Tibial nerve (tissue), 4 donors: ENCODE data around the gene UPB1. TPM values are rescaled to one million over a fixed set of nuclear protein-coding genes. Genes with fewer than 3 reads are reported as not detected.

ENCODE experiments used
- DNase-seq, 2 donors: peaks; one replicate each; pipeline ENCODE4 v3.0.0-alpha.2; 2019; ENCODE audit warnings: low spot score in 2 of 2
- H3K27ac ChIP-seq, 4 donors: fragments of 200-600 bp; sonication (generic) in 3 of 4; one replicate each; pipeline ENCODE4 v1.5.1; 2017 to 2019; ENCODE audit warnings: mild to moderate bottlenecking in 1 of 4
- H3K27me3 ChIP-seq, 2 donors: fragments of 200-600 bp; sonication (generic) in 1 of 2; one replicate each; pipeline versions ENCODE4 v1.5.1 to v1.6.0; 2017 to 2019
- H3K36me3 ChIP-seq, 3 donors: fragments of 200-600 bp; sonication (generic); one replicate each; pipeline ENCODE4 v1.5.1; 2018 to 2019
- H3K4me1 ChIP-seq, 4 donors: fragments of 200-600 bp; sonication (generic) in 3 of 4; one replicate each; pipeline ENCODE4 v1.5.1; 2017 to 2019
- H3K4me3 ChIP-seq, 4 donors: fragments of 200-600 bp; sonication (generic) in 3 of 4; one replicate each; pipeline ENCODE4 v1.5.1; 2017 to 2019; ENCODE audit warnings: mild to moderate bottlenecking in 1 of 4, moderate library complexity in 1 of 4
- H3K9me3 ChIP-seq, 4 donors: fragments of 200-600 bp; sonication (generic) in 3 of 4; one replicate each; pipeline ENCODE4 v1.5.1; 2017 to 2019
- EP300 ChIP-seq, 2 donors: sonication (generic); formaldehyde crosslinking; IDR thresholded peaks; one replicate each; pipeline ENCODE4 v1.6.1; 2017; ENCODE audit warnings: antibody characterized with exemption in 2 of 2, mild to moderate bottlenecking in 1 of 2
- POLR2A ChIP-seq, 2 donors: fragments of 450-650 bp; IDR thresholded peaks; one replicate each; pipeline ENCODE4 v1.6.1; 2017; ENCODE audit warnings: antibody characterized with exemption in 2 of 2, mild to moderate bottlenecking in 2 of 2, moderate library complexity in 2 of 2
- WGBS, 2 donors: methylation state at CpG; one replicate each; pipeline ENCODE4 v1.1.5; 2018; 5-methylcytosine and 5-hydroxymethylcytosine counted together
- total RNA-seq, 4 donors: library from RNA; depleted of rRNA; stranded (reverse); fragments of >200 nt; gene quantifications; one replicate each; pipeline ENCODE4 v1.1.0, GENCODE V29; 2016
- TF ChIP-seq, protein P1 (sequence below), 5 experiments: fragments of 200-600 bp in 3 of 5; fragments of 450-650 bp in 2 of 5; sonication (generic) in 3 of 5; IDR thresholded peaks; one replicate each; pipeline ENCODE4 v1.5.1; 2016 to 2019; ENCODE audit warnings: antibody characterized with exemption in 5 of 5, mild to moderate bottlenecking in 3 of 5, moderate library complexity in 2 of 5

UPB1 gene
- under 1 TPM in 3 of 4 donors, not detected in 1; 0.44 to 0.98 (median 0.63) TPM for total RNA-seq

DNA sequence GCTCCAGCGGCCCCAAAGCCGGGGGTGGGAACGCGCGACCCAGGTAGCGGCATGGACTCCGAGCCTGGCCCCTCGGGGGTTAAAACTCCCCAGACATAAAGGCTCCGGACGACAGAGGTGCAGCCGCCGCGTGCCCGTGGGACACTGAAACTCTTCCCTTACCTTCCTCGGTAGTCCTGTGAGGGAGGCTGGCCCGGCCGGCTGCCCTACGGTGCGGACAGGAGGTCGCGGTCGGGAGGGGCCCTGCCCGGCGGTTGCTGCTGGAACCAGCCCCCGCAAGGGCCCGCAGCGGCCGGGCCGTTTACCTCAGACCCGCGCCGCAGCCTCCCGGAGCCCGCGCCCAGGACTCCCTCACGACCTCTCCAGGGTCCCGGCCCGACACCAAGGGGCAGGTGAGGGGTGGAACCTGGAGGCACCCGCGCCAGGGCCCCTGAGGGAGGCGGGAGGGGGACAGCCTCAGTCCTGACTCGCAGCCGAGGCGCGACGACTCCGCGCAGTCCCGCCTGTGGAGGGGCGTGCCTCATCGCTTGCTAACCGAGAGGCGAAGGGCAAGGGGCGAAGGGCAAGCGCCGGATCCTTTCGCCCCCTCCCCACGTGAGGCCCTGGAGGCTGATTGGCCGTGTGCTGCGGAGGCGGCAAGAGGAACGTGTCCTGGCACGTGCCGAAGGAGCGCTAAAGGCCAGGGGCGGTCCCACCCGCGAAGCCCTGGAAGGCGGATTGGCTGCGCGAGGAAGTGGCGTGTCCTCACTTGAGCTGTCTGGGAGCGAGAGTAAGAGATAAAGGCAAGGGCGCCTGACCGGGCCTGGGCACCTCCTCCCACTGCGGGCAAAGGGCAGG lies at the start of gene UPB1:
TSS of gene UPB1 (plus strand) at position 805 of the 837 bp plus-strand sequence. CDS start 72 bp downstream, outside the sequence.
- DNase-seq, result no peak
- Histone ChIP-seq H3K9me3 (no peaks in the 10 kb centered on the region), H3K4me3 (peak within 1 kb of the TSS in 1 of 4 donors; percentile 26), H3K27ac (no peak within 1 kb of the TSS), H3K4me1 (peaks cover 0 to 12% (median 0%) of the 10 kb centered on the region in 4 donors), H3K36me3 (no peaks in the 10 kb centered on the region), H3K27me3 (peaks cover 0 to 29% of the 10 kb centered on the region in 2 donors)
- no peak for TF ChIP-seq EP300 (IDR thresholded peaks at IDR 0.05)
- TF ChIP-seq, protein P1, sequence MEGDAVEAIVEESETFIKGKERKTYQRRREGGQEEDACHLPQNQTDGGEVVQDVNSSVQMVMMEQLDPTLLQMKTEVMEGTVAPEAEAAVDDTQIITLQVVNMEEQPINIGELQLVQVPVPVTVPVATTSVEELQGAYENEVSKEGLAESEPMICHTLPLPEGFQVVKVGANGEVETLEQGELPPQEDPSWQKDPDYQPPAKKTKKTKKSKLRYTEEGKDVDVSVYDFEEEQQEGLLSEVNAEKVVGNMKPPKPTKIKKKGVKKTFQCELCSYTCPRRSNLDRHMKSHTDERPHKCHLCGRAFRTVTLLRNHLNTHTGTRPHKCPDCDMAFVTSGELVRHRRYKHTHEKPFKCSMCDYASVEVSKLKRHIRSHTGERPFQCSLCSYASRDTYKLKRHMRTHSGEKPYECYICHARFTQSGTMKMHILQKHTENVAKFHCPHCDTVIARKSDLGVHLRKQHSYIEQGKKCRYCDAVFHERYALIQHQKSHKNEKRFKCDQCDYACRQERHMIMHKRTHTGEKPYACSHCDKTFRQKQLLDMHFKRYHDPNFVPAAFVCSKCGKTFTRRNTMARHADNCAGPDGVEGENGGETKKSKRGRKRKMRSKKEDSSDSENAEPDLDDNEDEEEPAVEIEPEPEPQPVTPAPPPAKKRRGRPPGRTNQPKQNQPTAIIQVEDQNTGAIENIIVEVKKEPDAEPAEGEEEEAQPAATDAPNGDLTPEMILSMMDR (IDR thresholded peaks at IDR 0.05), result no peak
- no peak for TF ChIP-seq POLR2A (IDR thresholded peaks at IDR 0.05)
- 28 to 33% methylated on average over 43 to 74 of the region's 76 CpGs for WGBS, 2 donors

DNA sequence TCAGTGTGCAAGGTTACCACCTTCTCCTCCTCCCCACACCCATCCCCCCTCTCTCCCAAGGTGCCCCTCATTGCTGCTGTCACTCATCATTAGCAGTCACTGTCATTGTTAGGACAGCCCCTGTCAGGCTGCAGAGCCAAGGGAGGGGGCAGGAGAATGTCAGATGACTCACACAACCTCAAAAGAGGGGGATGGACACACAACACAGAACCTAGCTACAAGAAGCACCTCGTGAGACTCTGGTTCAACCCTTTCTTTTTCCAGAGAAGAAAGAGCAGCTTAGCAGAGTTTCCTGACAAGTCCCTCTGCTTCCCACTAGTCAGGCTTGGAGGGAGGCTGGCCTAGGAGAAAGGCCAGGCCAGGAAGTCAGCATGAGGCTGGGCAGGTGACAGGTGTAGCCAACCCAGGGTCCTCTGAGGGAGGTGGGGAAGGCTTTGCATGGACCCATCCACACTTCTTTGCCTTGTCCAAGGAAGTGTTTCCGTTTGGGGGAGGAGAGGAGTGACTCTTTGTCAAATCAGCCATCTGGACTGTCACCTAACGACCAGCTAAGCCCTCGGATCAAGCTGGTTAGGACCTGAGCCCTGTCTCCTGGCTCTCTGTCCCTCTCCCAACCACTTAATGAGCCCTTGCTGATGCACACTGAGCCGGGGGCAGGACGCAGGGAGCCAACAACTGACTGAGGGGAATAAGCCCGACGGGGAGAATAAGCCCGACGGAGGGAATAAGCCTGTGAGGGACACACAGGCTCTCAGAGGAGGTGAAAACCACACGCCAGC lies 49.5 kb upstream of the UPB1 start:
- no peak overlapping the region for H3K27ac ChIP-seq
- H3K36me3 ChIP-seq, result peaks cover 0 to 20% (median 0%) of the 10 kb centered on the region in 3 donors
- H3K4me1 ChIP-seq, result peaks cover 0 to 5% (median 0%) of the 10 kb centered on the region in 4 donors
- TF ChIP-seq, protein P1 (IDR thresholded peaks at IDR 0.05), result no peak
- TF ChIP-seq EP300 (IDR thresholded peaks at IDR 0.05), result no peak
- no peak for TF ChIP-seq POLR2A (IDR thresholded peaks at IDR 0.05)
- 66 to 73% methylated on average over 11 of the region's 11 CpGs for WGBS, 2 donors
- DNase-seq, result no peak
- no peaks in the 10 kb centered on the region for H3K27me3 ChIP-seq
- no peak overlapping the region for H3K4me3 ChIP-seq
- no peaks in the 10 kb centered on the region for H3K9me3 ChIP-seq

DNA sequence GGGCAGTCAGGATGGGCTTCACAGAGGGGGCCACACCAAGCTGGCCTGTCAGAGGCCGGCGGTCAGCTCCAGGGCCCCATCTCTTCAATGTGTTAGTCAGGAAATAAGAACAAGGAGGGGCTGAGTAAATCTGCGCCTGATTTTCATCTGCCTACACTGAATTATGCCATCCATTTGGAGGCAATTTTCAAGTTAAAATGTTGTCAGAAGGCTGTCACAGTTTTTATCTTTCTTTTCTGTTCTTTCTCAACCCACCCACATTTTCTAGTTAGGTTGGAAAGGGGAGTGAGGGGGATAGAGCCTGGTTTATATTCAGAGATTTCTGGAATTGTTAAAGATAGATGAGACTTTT lies 48.9 kb upstream of the UPB1 start:
- peaks cover 0 to 5% (median 0%) of the 10 kb centered on the region in 4 donors for H3K4me1 ChIP-seq
- no peak overlapping the region for H3K27ac ChIP-seq
- no peak for TF ChIP-seq POLR2A (IDR thresholded peaks at IDR 0.05)
- TF ChIP-seq, protein P1 (IDR thresholded peaks at IDR 0.05), result no peak
- TF ChIP-seq EP300 (IDR thresholded peaks at IDR 0.05), result no peak
- H3K27me3 ChIP-seq, result no peaks in the 10 kb centered on the region
- no peak overlapping the region for H3K4me3 ChIP-seq
- 58 to 72% methylated on average over 3 of the region's 3 CpGs for WGBS, 2 donors
- no peak for DNase-seq
- H3K9me3 ChIP-seq, result peaks cover 0 to 1% (median 0%) of the 10 kb centered on the region in 4 donors
- H3K36me3 ChIP-seq, result peaks cover 0 to 14% (median 0%) of the 10 kb centered on the region in 3 donors

DNA sequence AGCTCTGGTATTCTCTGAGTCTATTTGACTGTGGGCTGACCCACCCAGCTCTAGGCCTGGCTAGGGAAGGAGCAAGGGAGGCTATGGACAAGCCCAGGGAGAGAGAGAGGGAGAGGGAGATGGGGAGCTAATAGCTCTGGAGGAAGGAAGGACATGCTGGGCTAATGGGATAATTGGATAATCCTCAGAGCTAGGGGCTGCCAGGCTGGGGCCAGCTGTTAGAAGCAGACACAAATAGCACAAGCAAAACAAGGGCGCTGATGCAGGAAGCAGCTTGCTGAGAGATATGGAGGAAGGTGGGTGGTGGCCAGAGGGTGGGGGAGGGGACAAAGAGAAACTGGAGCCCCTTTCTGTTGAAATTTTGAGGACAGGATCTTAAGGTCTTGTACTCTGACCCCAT lies 44.5 kb upstream of the UPB1 start:
- Histone ChIP-seq H3K4me1 (peaks cover 0 to 6% (median 3%) of the 10 kb centered on the region in 4 donors), H3K9me3 (peaks cover 0 to 9% (median 0%) of the 10 kb centered on the region in 4 donors), H3K36me3 (no peaks in the 10 kb centered on the region), H3K4me3 (no peak overlapping the region), H3K27me3 (no peaks in the 10 kb centered on the region), H3K27ac (no peak overlapping the region)
- TF ChIP-seq, protein P1 (IDR thresholded peaks at IDR 0.05), result no peak
- TF ChIP-seq POLR2A (IDR thresholded peaks at IDR 0.05), result no peak
- TF ChIP-seq EP300 (IDR thresholded peaks at IDR 0.05), result no peak
- DNase-seq, result no peak
- WGBS, 2 donors, result 37 to 65% methylated on average over 1 of the region's 1 CpG
